WTC11 (cell line): ENCODE measurements around the gene ZC3H13. TPM values are rescaled to one million over a fixed set of nuclear protein-coding genes. Genes with fewer than 3 reads are reported as not detected.

Experiments used
- ATAC-seq: fragments of 200-7000 bp; cut with Tn5 transposase; 2 replicates; pipeline ENCODE4 v1.10.0; 2021; ENCODE audit warnings: mild to moderate bottlenecking, moderate library complexity
- CTCF ChIA-PET: fragments of 300-600 bp; sonication (Branson Sonifier 250); formaldehyde crosslinking; loops from one replicate; lab custom pipeline; 2021; ENCODE audit warnings: antibody characterized with exemption; lab: Charles Lee
- POLR2A ChIA-PET: fragments of 350-600 bp; sonication (Branson Sonifier 250); formaldehyde crosslinking; loops from one replicate; lab custom pipeline; 2021; ENCODE audit warnings: antibody characterized with exemption; lab: Charles Lee
- DNase-seq: peaks from one replicate; pipeline ENCODE4 v3.0.0; 2021; ENCODE audit warnings: low spot score
- H3K27ac Mint-ChIP-seq: 2 replicates; pipeline ENCODE4 v1.8.0; 2021; ENCODE audit warnings: mixed read lengths
- H3K27me3 Mint-ChIP-seq: 2 replicates; pipeline ENCODE4 v1.8.0; 2021; ENCODE audit warnings: low read depth, mild to moderate bottlenecking, moderate library complexity, mixed read lengths
- H3K36me3 Mint-ChIP-seq: 2 replicates; pipeline ENCODE4 v1.8.0; 2021; ENCODE audit warnings: mixed read lengths
- H3K4me1 Mint-ChIP-seq: 2 replicates; pipeline ENCODE4 v1.8.0; 2022; ENCODE audit warnings: mixed read lengths
- H3K4me3 Mint-ChIP-seq: 2 replicates; pipeline ENCODE4 v1.8.0; 2021; ENCODE audit warnings: mild to moderate bottlenecking, moderate library complexity, mixed read lengths
- H3K9me3 Mint-ChIP-seq: 2 replicates; pipeline ENCODE4 v1.8.0; 2021; ENCODE audit warnings: mixed read lengths
- CBFB ChIP-seq: sonication (generic); formaldehyde crosslinking; IDR thresholded peaks from 2 replicates; pipeline ENCODE4 v1.8.1; 2022; ENCODE audit warnings: mild to moderate bottlenecking, low read depth, missing genetic modification reagents
- CREM ChIP-seq: sonication (generic); formaldehyde crosslinking; IDR thresholded peaks from 2 replicates; pipeline ENCODE4 v1.8.1; 2022; ENCODE audit warnings: mild to moderate bottlenecking, missing genetic modification reagents, moderate library complexity
- ETV6 ChIP-seq: sonication (generic); formaldehyde crosslinking; IDR thresholded peaks from 2 replicates; pipeline ENCODE4 v1.8.1; 2022; ENCODE audit warnings: mild to moderate bottlenecking, missing genetic modification reagents
- FOXJ3 ChIP-seq: sonication (generic); formaldehyde crosslinking; IDR thresholded peaks from 2 replicates; pipeline ENCODE4 v1.9.0; 2021; ENCODE audit warnings: missing genetic modification reagents, mild to moderate bottlenecking, borderline replicate concordance
- FOXP1 ChIP-seq: sonication (generic); formaldehyde crosslinking; IDR thresholded peaks from 2 replicates; pipeline ENCODE4 v1.8.0; 2022; ENCODE audit warnings: missing genetic modification reagents, mild to moderate bottlenecking, moderate library complexity, borderline replicate concordance
- RORB ChIP-seq: fragments of 250-450 bp; sonication (Bioruptor Pico); IDR thresholded peaks from 2 replicates; pipeline ENCODE4 v1.9.0; 2021; ENCODE audit warnings: mild to moderate bottlenecking
- TEAD1 ChIP-seq: sonication (generic); formaldehyde crosslinking; IDR thresholded peaks from 2 replicates; pipeline ENCODE4 v1.8.0; 2022; ENCODE audit warnings: mild to moderate bottlenecking, missing genetic modification reagents
- ZNF121 ChIP-seq: sonication (generic); formaldehyde crosslinking; IDR thresholded peaks from 2 replicates; pipeline ENCODE4 v1.8.0; 2023; ENCODE audit warnings: missing genetic modification reagents
- ZNF138 ChIP-seq: sonication (generic); formaldehyde crosslinking; conservative IDR thresholded peaks from 2 replicates; pipeline ENCODE4 v1.8.1; 2022; ENCODE audit warnings: mild to moderate bottlenecking, moderate library complexity, missing genetic modification reagents
- total RNA-seq: library from RNA; stranded (reverse); gene quantifications from 3 replicates; pipeline ENCODE4 v1.2.3, GENCODE V29; 2021
- TF ChIP-seq, protein P1 (sequence below): sonication (generic); formaldehyde crosslinking; IDR thresholded peaks from 2 replicates; pipeline ENCODE4 v1.8.1; 2023; ENCODE audit warnings: mild to moderate bottlenecking, missing genetic modification reagents, moderate library complexity
- TF ChIP-seq, protein P2 (sequence below): sonication (generic); formaldehyde crosslinking; IDR thresholded peaks from 2 replicates; pipeline ENCODE4 v1.8.0; 2022; ENCODE audit warnings: missing genetic modification reagents
- TF ChIP-seq, protein P3 (sequence below): fragments of 250-450 bp; sonication (Bioruptor Pico); IDR thresholded peaks from 2 replicates; pipeline ENCODE4 v1.9.0; 2021; ENCODE audit warnings: moderate library complexity, mild to moderate bottlenecking, inconsistent platforms, borderline replicate concordance
- TF ChIP-seq, protein P4 (sequence below): fragments of 250-450 bp; sonication (Bioruptor Pico); IDR thresholded peaks from 2 replicates; pipeline ENCODE4 v1.9.0; 2021; ENCODE audit warnings: mild to moderate bottlenecking
- TF ChIP-seq, protein P5 (sequence below): sonication (generic); formaldehyde crosslinking; IDR thresholded peaks from 2 replicates; pipeline ENCODE4 v1.8.1; 2022; ENCODE audit warnings: mild to moderate bottlenecking, moderate library complexity, missing genetic modification reagents
- TF ChIP-seq, protein P6 (sequence below): fragments of 250-450 bp; sonication (Bioruptor Pico); IDR thresholded peaks from 2 replicates; pipeline ENCODE4 v1.8.0; 2021; ENCODE audit warnings: mild to moderate bottlenecking
- TF ChIP-seq, protein P7 (sequence below): sonication (generic); formaldehyde crosslinking; IDR thresholded peaks from 2 replicates; pipeline ENCODE4 v1.8.1; 2022; ENCODE audit warnings: missing genetic modification reagents, borderline replicate concordance
- TF ChIP-seq, protein P8 (sequence below): sonication (generic); formaldehyde crosslinking; IDR thresholded peaks from 2 replicates; pipeline ENCODE4 v1.8.0; 2023; ENCODE audit warnings: missing genetic modification reagents, mild to moderate bottlenecking, borderline replicate concordance
- TF ChIP-seq, protein P9 (sequence below): sonication (generic); formaldehyde crosslinking; IDR thresholded peaks from 2 replicates; pipeline ENCODE4 v1.8.0; 2022; ENCODE audit warnings: mild to moderate bottlenecking, missing genetic modification reagents

ZC3H13 gene
- total RNA-seq, 1 experiment from 2014 or later: 49.7 TPM

DNA sequence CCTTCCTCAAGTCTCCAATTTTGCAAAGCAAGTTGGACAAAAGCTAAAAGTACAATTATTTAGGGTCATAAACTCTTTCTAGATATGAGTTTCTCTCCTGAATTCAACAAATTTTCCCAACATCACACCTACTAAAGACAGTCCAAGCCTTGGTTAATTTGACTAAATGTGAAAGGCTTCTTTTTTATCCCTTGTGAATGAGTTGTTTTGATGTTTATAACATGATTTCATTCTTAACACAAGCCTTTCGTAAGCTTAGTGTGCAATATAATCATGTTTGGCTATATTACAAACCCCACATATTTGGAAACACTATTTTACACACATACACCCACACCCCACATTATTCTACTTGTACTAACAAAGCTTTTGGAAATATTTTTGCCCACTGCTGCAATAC lies 57.3 kb downstream of the ZC3H13 start (continued):
- TF ChIP-seq, protein P1, sequence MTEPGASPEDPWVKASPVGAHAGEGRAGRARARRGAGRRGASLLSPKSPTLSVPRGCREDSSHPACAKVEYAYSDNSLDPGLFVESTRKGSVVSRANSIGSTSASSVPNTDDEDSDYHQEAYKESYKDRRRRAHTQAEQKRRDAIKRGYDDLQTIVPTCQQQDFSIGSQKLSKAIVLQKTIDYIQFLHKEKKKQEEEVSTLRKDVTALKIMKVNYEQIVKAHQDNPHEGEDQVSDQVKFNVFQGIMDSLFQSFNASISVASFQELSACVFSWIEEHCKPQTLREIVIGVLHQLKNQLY: no peak
- TF ChIP-seq FOXJ3 (CRISPR knock-in tag): no peak

DNA sequence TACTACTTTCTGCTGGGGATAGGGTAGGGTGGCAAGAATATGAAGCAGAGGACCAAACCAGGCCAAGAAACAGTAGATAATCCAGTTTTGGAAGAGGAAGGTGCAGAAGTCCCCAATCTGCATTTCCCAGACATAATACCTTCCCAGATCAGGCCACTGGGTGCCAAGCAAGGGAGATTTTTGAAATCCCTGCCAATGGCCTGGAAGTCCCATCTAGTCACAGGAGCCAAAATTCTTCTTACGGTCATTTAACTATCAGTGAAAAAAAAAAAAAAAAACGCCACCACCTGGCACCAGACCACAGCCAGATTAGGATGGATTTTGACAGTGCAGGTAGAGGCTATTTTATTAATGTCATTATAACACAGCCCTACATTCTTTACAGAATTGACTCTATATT lies 57.8 kb downstream of the ZC3H13 start:
- Mint-ChIP-seq H3K4me3 (no peak overlapping the region), H3K36me3 (peaks cover 11% of the 10 kb centered on the region), H3K9me3 (no peaks in the 10 kb centered on the region), H3K27ac (no peak overlapping the region), H3K4me1 (no peaks in the 10 kb centered on the region), H3K27me3 (no peaks in the 10 kb centered on the region)
- ATAC-seq: no peak
- no peak for DNase-seq
- TF ChIP-seq, protein P2, sequence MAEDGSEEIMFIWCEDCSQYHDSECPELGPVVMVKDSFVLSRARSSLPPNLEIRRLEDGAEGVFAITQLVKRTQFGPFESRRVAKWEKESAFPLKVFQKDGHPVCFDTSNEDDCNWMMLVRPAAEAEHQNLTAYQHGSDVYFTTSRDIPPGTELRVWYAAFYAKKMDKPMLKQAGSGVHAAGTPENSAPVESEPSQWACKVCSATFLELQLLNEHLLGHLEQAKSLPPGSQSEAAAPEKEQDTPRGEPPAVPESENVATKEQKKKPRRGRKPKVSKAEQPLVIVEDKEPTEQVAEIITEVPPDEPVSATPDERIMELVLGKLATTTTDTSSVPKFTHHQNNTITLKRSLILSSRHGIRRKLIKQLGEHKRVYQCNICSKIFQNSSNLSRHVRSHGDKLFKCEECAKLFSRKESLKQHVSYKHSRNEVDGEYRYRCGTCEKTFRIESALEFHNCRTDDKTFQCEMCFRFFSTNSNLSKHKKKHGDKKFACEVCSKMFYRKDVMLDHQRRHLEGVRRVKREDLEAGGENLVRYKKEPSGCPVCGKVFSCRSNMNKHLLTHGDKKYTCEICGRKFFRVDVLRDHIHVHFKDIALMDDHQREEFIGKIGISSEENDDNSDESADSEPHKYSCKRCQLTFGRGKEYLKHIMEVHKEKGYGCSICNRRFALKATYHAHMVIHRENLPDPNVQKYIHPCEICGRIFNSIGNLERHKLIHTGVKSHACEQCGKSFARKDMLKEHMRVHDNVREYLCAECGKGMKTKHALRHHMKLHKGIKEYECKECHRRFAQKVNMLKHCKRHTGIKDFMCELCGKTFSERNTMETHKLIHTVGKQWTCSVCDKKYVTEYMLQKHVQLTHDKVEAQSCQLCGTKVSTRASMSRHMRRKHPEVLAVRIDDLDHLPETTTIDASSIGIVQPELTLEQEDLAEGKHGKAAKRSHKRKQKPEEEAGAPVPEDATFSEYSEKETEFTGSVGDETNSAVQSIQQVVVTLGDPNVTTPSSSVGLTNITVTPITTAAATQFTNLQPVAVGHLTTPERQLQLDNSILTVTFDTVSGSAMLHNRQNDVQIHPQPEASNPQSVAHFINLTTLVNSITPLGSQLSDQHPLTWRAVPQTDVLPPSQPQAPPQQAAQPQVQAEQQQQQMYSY (CRISPR knock-in tag): no peak
- TF ChIP-seq RORB (CRISPR knock-in tag) (no peak), FOXP1 (CRISPR knock-in tag) (no peak), ETV6 (CRISPR knock-in tag) (no peak), CBFB (CRISPR knock-in tag) (no peak), TEAD1 (CRISPR knock-in tag) (no peak), CREM (no peak), ZNF138 (CRISPR knock-in tag) (no peak), ZNF121 (CRISPR knock-in tag) (no peak)
- TF ChIP-seq, protein P3, sequence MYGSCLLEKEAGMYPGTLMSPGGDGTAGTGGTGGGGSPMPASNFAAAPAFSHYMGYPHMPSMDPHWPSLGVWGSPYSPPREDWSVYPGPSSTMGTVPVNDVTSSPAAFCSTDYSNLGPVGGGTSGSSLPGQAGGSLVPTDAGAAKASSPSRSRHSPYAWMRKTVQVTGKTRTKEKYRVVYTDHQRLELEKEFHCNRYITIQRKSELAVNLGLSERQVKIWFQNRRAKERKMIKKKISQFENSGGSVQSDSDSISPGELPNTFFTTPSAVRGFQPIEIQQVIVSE (CRISPR knock-in tag): no peak
- TF ChIP-seq, protein P4, sequence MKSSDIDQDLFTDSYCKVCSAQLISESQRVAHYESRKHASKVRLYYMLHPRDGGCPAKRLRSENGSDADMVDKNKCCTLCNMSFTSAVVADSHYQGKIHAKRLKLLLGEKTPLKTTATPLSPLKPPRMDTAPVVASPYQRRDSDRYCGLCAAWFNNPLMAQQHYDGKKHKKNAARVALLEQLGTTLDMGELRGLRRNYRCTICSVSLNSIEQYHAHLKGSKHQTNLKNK (CRISPR knock-in tag): no peak
- TF ChIP-seq, protein P5, sequence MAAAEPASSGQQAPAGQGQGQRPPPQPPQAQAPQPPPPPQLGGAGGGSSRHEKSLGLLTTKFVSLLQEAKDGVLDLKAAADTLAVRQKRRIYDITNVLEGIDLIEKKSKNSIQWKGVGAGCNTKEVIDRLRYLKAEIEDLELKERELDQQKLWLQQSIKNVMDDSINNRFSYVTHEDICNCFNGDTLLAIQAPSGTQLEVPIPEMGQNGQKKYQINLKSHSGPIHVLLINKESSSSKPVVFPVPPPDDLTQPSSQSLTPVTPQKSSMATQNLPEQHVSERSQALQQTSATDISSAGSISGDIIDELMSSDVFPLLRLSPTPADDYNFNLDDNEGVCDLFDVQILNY (CRISPR knock-in tag): no peak
- TF ChIP-seq, protein P6, sequence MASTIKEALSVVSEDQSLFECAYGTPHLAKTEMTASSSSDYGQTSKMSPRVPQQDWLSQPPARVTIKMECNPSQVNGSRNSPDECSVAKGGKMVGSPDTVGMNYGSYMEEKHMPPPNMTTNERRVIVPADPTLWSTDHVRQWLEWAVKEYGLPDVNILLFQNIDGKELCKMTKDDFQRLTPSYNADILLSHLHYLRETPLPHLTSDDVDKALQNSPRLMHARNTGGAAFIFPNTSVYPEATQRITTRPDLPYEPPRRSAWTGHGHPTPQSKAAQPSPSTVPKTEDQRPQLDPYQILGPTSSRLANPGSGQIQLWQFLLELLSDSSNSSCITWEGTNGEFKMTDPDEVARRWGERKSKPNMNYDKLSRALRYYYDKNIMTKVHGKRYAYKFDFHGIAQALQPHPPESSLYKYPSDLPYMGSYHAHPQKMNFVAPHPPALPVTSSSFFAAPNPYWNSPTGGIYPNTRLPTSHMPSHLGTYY: no peak
- TF ChIP-seq, protein P7, sequence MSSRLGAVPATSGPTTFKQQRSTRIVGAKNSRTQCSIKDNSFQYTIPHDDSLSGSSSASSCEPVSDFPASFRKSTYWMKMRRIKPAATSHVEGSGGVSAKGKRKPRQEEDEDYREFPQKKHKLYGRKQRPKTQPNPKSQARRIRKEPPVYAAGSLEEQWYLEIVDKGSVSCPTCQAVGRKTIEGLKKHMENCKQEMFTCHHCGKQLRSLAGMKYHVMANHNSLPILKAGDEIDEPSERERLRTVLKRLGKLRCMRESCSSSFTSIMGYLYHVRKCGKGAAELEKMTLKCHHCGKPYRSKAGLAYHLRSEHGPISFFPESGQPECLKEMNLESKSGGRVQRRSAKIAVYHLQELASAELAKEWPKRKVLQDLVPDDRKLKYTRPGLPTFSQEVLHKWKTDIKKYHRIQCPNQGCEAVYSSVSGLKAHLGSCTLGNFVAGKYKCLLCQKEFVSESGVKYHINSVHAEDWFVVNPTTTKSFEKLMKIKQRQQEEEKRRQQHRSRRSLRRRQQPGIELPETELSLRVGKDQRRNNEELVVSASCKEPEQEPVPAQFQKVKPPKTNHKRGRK (CRISPR knock-in tag): no peak
- TF ChIP-seq, protein P8, sequence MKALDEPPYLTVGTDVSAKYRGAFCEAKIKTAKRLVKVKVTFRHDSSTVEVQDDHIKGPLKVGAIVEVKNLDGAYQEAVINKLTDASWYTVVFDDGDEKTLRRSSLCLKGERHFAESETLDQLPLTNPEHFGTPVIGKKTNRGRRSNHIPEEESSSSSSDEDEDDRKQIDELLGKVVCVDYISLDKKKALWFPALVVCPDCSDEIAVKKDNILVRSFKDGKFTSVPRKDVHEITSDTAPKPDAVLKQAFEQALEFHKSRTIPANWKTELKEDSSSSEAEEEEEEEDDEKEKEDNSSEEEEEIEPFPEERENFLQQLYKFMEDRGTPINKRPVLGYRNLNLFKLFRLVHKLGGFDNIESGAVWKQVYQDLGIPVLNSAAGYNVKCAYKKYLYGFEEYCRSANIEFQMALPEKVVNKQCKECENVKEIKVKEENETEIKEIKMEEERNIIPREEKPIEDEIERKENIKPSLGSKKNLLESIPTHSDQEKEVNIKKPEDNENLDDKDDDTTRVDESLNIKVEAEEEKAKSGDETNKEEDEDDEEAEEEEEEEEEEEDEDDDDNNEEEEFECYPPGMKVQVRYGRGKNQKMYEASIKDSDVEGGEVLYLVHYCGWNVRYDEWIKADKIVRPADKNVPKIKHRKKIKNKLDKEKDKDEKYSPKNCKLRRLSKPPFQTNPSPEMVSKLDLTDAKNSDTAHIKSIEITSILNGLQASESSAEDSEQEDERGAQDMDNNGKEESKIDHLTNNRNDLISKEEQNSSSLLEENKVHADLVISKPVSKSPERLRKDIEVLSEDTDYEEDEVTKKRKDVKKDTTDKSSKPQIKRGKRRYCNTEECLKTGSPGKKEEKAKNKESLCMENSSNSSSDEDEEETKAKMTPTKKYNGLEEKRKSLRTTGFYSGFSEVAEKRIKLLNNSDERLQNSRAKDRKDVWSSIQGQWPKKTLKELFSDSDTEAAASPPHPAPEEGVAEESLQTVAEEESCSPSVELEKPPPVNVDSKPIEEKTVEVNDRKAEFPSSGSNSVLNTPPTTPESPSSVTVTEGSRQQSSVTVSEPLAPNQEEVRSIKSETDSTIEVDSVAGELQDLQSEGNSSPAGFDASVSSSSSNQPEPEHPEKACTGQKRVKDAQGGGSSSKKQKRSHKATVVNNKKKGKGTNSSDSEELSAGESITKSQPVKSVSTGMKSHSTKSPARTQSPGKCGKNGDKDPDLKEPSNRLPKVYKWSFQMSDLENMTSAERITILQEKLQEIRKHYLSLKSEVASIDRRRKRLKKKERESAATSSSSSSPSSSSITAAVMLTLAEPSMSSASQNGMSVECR: no peak
- TF ChIP-seq, protein P9, sequence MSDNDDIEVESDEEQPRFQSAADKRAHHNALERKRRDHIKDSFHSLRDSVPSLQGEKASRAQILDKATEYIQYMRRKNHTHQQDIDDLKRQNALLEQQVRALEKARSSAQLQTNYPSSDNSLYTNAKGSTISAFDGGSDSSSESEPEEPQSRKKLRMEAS: no peak
- POLR2A ChIA-PET: no interaction called here
- CTCF ChIA-PET: no interaction called here
